Stomach (tissue), 4 donors: Measurements from ENCODE around the gene KRTAP6-2.

Experiments used
- EP300 ChIP-seq: sonication (generic); formaldehyde crosslinking; IDR thresholded peaks from one replicate; pipeline ENCODE4 v1.6.1; 2017; ENCODE audit warnings: antibody characterized with exemption
- POLR2AphosphoS5 ChIP-seq, 3 donors: sonication (generic); formaldehyde crosslinking; IDR thresholded peaks; one replicate each; pipeline ENCODE4 v1.6.1; 2016; ENCODE audit warnings: antibody characterized with exemption in 3 of 3
- TF ChIP-seq, protein P1 (sequence below), 7 experiments: fragments of 450-650 bp in 4 of 7; fragments of 200-600 bp in 3 of 7; sonication (generic) in 3 of 7; IDR thresholded peaks; one replicate each; pipeline ENCODE4 v1.5.1; 2016 to 2019; ENCODE audit warnings: antibody characterized with exemption in 7 of 7, control low read depth in 2 of 7, mild to moderate bottlenecking in 1 of 7

- TF ChIP-seq, protein P1, sequence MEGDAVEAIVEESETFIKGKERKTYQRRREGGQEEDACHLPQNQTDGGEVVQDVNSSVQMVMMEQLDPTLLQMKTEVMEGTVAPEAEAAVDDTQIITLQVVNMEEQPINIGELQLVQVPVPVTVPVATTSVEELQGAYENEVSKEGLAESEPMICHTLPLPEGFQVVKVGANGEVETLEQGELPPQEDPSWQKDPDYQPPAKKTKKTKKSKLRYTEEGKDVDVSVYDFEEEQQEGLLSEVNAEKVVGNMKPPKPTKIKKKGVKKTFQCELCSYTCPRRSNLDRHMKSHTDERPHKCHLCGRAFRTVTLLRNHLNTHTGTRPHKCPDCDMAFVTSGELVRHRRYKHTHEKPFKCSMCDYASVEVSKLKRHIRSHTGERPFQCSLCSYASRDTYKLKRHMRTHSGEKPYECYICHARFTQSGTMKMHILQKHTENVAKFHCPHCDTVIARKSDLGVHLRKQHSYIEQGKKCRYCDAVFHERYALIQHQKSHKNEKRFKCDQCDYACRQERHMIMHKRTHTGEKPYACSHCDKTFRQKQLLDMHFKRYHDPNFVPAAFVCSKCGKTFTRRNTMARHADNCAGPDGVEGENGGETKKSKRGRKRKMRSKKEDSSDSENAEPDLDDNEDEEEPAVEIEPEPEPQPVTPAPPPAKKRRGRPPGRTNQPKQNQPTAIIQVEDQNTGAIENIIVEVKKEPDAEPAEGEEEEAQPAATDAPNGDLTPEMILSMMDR (IDR thresholded peaks at IDR 0.05): no peak
- TF ChIP-seq EP300 (no peak), POLR2AphosphoS5 (IDR thresholded peaks at IDR 0.05) (no peak)
These were observed 35.1 kb downstream of the KRTAP6-2 start for GRCh38 chr21:30563630-30564029.
